H9 (cell line): ENCODE data around the gene NEK7. TPM values are rescaled to one million over a fixed set of nuclear protein-coding genes. Genes with fewer than 3 reads are reported as not detected.

Experiments used
- DNase-seq: peaks from one replicate; pipeline ENCODE4 v3.0.0-alpha.2; 2017
- H2AFZ ChIP-seq: one replicate; pipeline ENCODE4 v1.6.1; 2013; ENCODE audit warnings: mild to moderate bottlenecking, low read length, control low read depth, moderate library complexity
- H2AK5ac ChIP-seq: 2 replicates; pipeline ENCODE4 v1.6.1; 2013; ENCODE audit warnings: low read length, control low read depth, mixed read lengths; ENCODE audit not compliant: insufficient read length
- H2BK120ac ChIP-seq: one replicate; pipeline ENCODE4 v1.6.1; 2013; ENCODE audit warnings: low read depth, mild to moderate bottlenecking, low read length, control low read depth, inconsistent platforms; ENCODE audit not compliant: poor library complexity, severe bottlenecking
- H2BK12ac ChIP-seq: 2 replicates; pipeline ENCODE4 v1.6.1; 2013; ENCODE audit warnings: low read length, control low read depth, mixed read lengths, low read depth; ENCODE audit not compliant: insufficient read length
- H2BK15ac ChIP-seq: 2 replicates; pipeline ENCODE4 v1.6.1; 2013; ENCODE audit warnings: low read depth, low read length, control low read depth
- H2BK20ac ChIP-seq: one replicate; pipeline ENCODE4 v1.6.1; 2013; ENCODE audit warnings: low read depth, mild to moderate bottlenecking, low read length, control low read depth, inconsistent platforms; ENCODE audit not compliant: poor library complexity, severe bottlenecking
- H2BK5ac ChIP-seq: 2 replicates; pipeline ENCODE4 v1.6.1; 2013; ENCODE audit warnings: low read length, control low read depth, mixed read lengths; ENCODE audit not compliant: insufficient read length
- H3K14ac ChIP-seq: 2 replicates; pipeline ENCODE4 v1.6.1; 2013; ENCODE audit warnings: low read length, control low read depth; ENCODE audit not compliant: insufficient read depth
- H3K18ac ChIP-seq: 2 replicates; pipeline ENCODE4 v1.6.1; 2013; ENCODE audit warnings: low read depth, mild to moderate bottlenecking, mixed read lengths, low read length, control low read depth; ENCODE audit not compliant: insufficient read length
- H3K23ac ChIP-seq: 2 replicates; pipeline ENCODE4 v1.6.1; 2013; ENCODE audit warnings: low read length, control low read depth, mixed read lengths, low read depth; ENCODE audit not compliant: insufficient read length
- H3K23me2 ChIP-seq: 2 replicates; pipeline ENCODE4 v1.6.1; 2013; ENCODE audit warnings: low read depth, mild to moderate bottlenecking, mixed read lengths, low read length, control low read depth; ENCODE audit not compliant: insufficient read length, poor library complexity, severe bottlenecking
- H3K27ac ChIP-seq: 2 replicates; pipeline ENCODE4 v1.5.1; 2013; ENCODE audit warnings: low read length, control low read depth, mixed read lengths, low read depth; ENCODE audit not compliant: insufficient read length
- H3K27me3 ChIP-seq: 2 replicates; pipeline ENCODE4 v1.6.1; 2013; ENCODE audit warnings: low read length, control low read depth, inconsistent platforms; ENCODE audit not compliant: insufficient read depth
- H3K4ac ChIP-seq: 2 replicates; pipeline ENCODE4 v1.6.1; 2013; ENCODE audit warnings: low read depth, mild to moderate bottlenecking, control low read depth, inconsistent platforms, low read length, moderate library complexity
- H3K4me1 ChIP-seq: 2 replicates; pipeline ENCODE4 v1.6.1; 2013; ENCODE audit warnings: low read length, control low read depth, inconsistent platforms; ENCODE audit not compliant: insufficient read depth
- H3K4me2 ChIP-seq: 2 replicates; pipeline ENCODE4 v1.6.1; 2013; ENCODE audit warnings: low read length, control low read depth, mixed read lengths; ENCODE audit not compliant: insufficient read length, insufficient read depth
- H3K56ac ChIP-seq: 2 replicates; pipeline ENCODE4 v1.6.1; 2013; ENCODE audit warnings: low read depth, mild to moderate bottlenecking, mixed read lengths, low read length, control low read depth; ENCODE audit not compliant: insufficient read length
- H3K79me1 ChIP-seq: 2 replicates; pipeline ENCODE4 v1.6.1; 2013; ENCODE audit warnings: low read depth, mild to moderate bottlenecking, moderate library complexity, low read length, control low read depth, inconsistent platforms; ENCODE audit not compliant: insufficient read depth, poor library complexity, severe bottlenecking
- H3K79me2 ChIP-seq: 2 replicates; pipeline ENCODE4 v1.6.1; 2013; ENCODE audit warnings: low read length, control low read depth, inconsistent platforms; ENCODE audit not compliant: insufficient read depth
- H3K9ac ChIP-seq: 2 replicates; pipeline ENCODE4 v1.6.1; 2013; ENCODE audit warnings: low read length, control low read depth, mixed read lengths; ENCODE audit not compliant: insufficient read length; ENCODE audit errors: extremely low read depth
- H3K9me3 ChIP-seq: one replicate; pipeline ENCODE4 v1.6.1; 2013; ENCODE audit warnings: low read depth, low read length, inconsistent platforms; ENCODE audit not compliant: control insufficient read depth
- H3T11ph ChIP-seq: one replicate; pipeline ENCODE4 v1.6.1; 2013; ENCODE audit warnings: mild to moderate bottlenecking, low read length, control low read depth, inconsistent platforms
- H4K20me1 ChIP-seq: one replicate; pipeline ENCODE4 v1.6.1; 2013; ENCODE audit not compliant: control insufficient read depth, insufficient read length, insufficient read depth
- H4K5ac ChIP-seq: 2 replicates; pipeline ENCODE4 v1.6.1; 2013; ENCODE audit warnings: low read depth, mild to moderate bottlenecking, mixed read lengths, low read length, control low read depth; ENCODE audit not compliant: insufficient read length
- H4K8ac ChIP-seq: replicated peaks from 2 replicates; pipeline ENCODE4 v1.6.1; 2013; ENCODE audit warnings: low read length, control low read depth, mixed read lengths, low read depth; ENCODE audit not compliant: insufficient read length
- H4K91ac ChIP-seq: 2 replicates; pipeline ENCODE4 v1.6.1; 2013; ENCODE audit warnings: low read depth, mild to moderate bottlenecking, moderate library complexity, mixed read lengths, low read length, control low read depth; ENCODE audit not compliant: insufficient read length
- H3K27ac Mint-ChIP-seq, 3 experiments: 2 replicates in 2 of 3; 3 replicates in 1 of 3; pipeline ENCODE4 v1.8.0; 2020 to 2021; ENCODE audit warnings: mixed read lengths in 3 of 3, mild to moderate bottlenecking in 1 of 3, moderate library complexity in 1 of 3
- H3K27me3 Mint-ChIP-seq: 2 replicates; pipeline ENCODE4 v1.8.0; 2021; ENCODE audit warnings: low read depth, mild to moderate bottlenecking, moderate library complexity, mixed read lengths
- H3K36me3 Mint-ChIP-seq, 3 experiments: 2 replicates in 2 of 3; 3 replicates in 1 of 3; pipeline ENCODE4 v1.8.0; 2020 to 2021; ENCODE audit warnings: low read depth in 3 of 3, mixed read lengths in 3 of 3; ENCODE audit not compliant: insufficient read depth in 1 of 3
- H3K4me1 Mint-ChIP-seq, 2 experiments: 2 replicates each; pipeline ENCODE4 v1.8.0; 2020; ENCODE audit warnings: mixed read lengths in 2 of 2
- H3K4me3 Mint-ChIP-seq, 2 experiments: 2 replicates in 1 of 2; 3 replicates in 1 of 2; pipeline ENCODE4 v1.8.0; 2020 to 2021; ENCODE audit warnings: mild to moderate bottlenecking in 2 of 2, mixed read lengths in 2 of 2, moderate library complexity in 1 of 2
- H3K9me3 Mint-ChIP-seq, 2 experiments: 2 replicates in 1 of 2; 3 replicates in 1 of 2; pipeline ENCODE4 v1.8.0; 2020; ENCODE audit warnings: mild to moderate bottlenecking in 2 of 2, mixed read lengths in 2 of 2, moderate library complexity in 1 of 2
- total RNA-seq: library from RNA; stranded (reverse); gene quantifications from 2 replicates; pipeline ENCODE4 v1.2.1, GENCODE V29; 2021
- TF ChIP-seq, protein P1 (sequence below): fragments of 200-600 bp; sonication (generic); conservative IDR thresholded peaks from 3 replicates; pipeline ENCODE4 v1.8.0; 2021; ENCODE audit warnings: antibody characterized with exemption, mild to moderate bottlenecking

Gene NEK7
- total RNA-seq, 1 experiment from 2014 or later: 9.6 TPM

DNA sequence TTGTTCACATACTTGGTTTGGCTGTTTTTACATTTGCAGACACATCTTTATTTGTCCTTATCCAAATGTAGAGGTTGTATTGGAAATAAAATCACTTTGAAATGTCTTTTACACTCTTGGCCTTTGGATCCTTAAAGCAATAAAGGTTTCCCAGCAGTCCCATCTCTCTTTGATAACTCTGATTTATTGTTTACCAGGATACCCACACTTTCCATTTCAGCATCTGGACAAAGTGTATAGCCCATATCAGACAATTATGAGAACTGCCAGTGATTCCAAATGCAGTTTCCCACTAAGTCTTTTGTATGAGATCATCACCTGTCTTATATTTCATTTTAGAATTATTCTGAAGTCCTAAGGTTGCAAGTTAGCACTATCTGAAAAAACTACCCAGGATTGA is 114.7 kb downstream of the NEK7 start:
- no peak overlapping the region for H3K56ac ChIP-seq
- H4K91ac ChIP-seq: no peak overlapping the region
- H4K20me1 ChIP-seq: no peaks in the 10 kb centered on the region
- H2AK5ac ChIP-seq: no peak overlapping the region
- no peak overlapping the region for H4K8ac ChIP-seq
- Mint-ChIP-seq H3K4me3 (no peak overlapping the region), H3K9me3 (no peaks in the 10 kb centered on the region), H3K4me1 (peaks cover 0 to 3% of the 10 kb centered on the region in 2 experiments; a peak in 3 of 4 replicates), H3K27me3 (no peaks in the 10 kb centered on the region), H3K27ac (no peak overlapping the region), H3K36me3 (no peaks in the 10 kb centered on the region)
- no peak for DNase-seq
- no peaks in the 10 kb centered on the region for H3K79me1 ChIP-seq
- no peaks in the 10 kb centered on the region for H3K4me1 ChIP-seq
- no peak overlapping the region for H3K18ac ChIP-seq
- no peak overlapping the region for H4K5ac ChIP-seq
- no peak overlapping the region for H2BK5ac ChIP-seq
- H2BK12ac ChIP-seq: no peak overlapping the region
- H3K14ac ChIP-seq: no peak overlapping the region
- no peak overlapping the region for H3K27ac ChIP-seq
- no peak overlapping the region for H2BK20ac ChIP-seq
- H3K23ac ChIP-seq: no peak overlapping the region
- no peak overlapping the region for H2AFZ ChIP-seq
- H3K23me2 ChIP-seq: no peaks in the 10 kb centered on the region
- H2BK15ac ChIP-seq: no peak overlapping the region
- TF ChIP-seq, protein P1, sequence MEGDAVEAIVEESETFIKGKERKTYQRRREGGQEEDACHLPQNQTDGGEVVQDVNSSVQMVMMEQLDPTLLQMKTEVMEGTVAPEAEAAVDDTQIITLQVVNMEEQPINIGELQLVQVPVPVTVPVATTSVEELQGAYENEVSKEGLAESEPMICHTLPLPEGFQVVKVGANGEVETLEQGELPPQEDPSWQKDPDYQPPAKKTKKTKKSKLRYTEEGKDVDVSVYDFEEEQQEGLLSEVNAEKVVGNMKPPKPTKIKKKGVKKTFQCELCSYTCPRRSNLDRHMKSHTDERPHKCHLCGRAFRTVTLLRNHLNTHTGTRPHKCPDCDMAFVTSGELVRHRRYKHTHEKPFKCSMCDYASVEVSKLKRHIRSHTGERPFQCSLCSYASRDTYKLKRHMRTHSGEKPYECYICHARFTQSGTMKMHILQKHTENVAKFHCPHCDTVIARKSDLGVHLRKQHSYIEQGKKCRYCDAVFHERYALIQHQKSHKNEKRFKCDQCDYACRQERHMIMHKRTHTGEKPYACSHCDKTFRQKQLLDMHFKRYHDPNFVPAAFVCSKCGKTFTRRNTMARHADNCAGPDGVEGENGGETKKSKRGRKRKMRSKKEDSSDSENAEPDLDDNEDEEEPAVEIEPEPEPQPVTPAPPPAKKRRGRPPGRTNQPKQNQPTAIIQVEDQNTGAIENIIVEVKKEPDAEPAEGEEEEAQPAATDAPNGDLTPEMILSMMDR: no peak
- no peak overlapping the region for H3K9ac ChIP-seq
- H3K79me2 ChIP-seq: no peaks in the 10 kb centered on the region
- H3K4ac ChIP-seq: no peak overlapping the region
- H3T11ph ChIP-seq: no peak overlapping the region
- H3K9me3 ChIP-seq: no peaks in the 10 kb centered on the region
- no peak overlapping the region for H2BK120ac ChIP-seq
- no peaks in the 10 kb centered on the region for H3K27me3 ChIP-seq
- H3K4me2 ChIP-seq: no peak overlapping the region
